Activated CD4-positive, CD25-positive, alpha-beta regulatory T cell treated with anti-CD3 and anti-CD28 coated beads, Interleukin-2, amount 50 U/mL, for 24 hours (primary cell): ENCODE data around the gene YWHAE.
A peak's percentile ranks its signal among the peaks of the same experiment; 100 is the strongest.
"Not testable (repeated sequence)": the region's sequence is repeated elsewhere in the genome, so short reads cannot be mapped to it uniquely, and the experiment has no call there.

Experiments
- ATAC-seq, 2 donors: fragments of 150-1000 bp; cut with Tn5 transposase; one replicate each; pipeline ENCODE4 v1.10.0; 2021; ENCODE audit warnings: mild to moderate bottlenecking in 1 of 2, moderate library complexity in 1 of 2

YWHAE gene

DNA sequence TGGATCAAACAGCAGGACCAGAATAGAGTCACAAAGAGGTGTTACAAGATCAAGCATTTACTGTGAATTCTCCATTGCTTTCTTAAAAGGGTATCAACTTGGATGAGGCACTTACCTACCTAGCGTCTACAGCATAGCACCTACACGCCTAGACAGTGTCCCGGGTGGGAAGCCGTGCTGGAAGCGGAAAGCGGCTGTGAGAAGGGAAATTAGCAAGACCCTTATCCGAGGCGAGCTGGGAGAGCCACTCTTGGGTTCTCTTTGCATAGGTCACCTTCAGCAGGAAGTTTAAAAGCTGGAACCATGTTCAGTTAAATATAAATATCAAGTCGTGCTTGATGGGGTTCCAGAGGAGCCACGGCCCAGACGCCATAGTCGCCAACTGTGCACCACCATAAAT is 74.3 kb downstream of the YWHAE start:
- no peak for ATAC-seq

- no peak for ATAC-seq
Observed at GRCh38 chr17:1324201-1324771, 75.7 kb downstream of the YWHAE start.

- ATAC-seq = no peak
Observed at GRCh38 chr17:1323336-1323735, 76.7 kb downstream of the YWHAE start.

GRCh38 chr17:1322480-1322879 is 77.5 kb downstream of the YWHAE start:
- ATAC-seq = no peak

- no peak for ATAC-seq
Observed at GRCh38 chr17:1322014-1322428, 78.0 kb downstream of the YWHAE start.

DNA sequence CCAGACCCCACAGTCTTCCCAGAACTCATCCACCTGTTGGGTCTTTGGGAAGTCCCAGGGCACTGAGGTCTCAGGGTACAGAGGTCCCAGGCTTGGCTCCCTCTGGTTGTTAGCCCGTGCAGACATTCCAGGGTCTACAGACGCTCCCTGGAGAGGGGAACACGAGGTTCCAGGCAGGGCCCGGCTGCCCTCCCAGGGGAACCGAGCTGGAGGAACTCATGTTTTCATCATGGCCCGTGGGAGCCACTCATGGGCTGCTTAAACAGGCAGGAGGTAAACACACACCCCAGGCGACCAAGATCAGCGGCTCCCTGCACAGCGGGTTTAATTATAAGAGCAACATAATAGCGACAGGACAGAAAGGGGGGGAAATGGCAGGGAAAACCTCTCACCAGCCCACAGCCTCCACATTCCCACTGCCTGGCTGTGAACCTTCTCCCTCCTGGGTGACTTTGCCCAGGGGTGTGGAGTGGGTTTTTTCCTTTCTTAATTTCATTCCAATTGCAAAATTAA is 84.1 kb downstream of the YWHAE start:
- ATAC-seq = no peak

DNA sequence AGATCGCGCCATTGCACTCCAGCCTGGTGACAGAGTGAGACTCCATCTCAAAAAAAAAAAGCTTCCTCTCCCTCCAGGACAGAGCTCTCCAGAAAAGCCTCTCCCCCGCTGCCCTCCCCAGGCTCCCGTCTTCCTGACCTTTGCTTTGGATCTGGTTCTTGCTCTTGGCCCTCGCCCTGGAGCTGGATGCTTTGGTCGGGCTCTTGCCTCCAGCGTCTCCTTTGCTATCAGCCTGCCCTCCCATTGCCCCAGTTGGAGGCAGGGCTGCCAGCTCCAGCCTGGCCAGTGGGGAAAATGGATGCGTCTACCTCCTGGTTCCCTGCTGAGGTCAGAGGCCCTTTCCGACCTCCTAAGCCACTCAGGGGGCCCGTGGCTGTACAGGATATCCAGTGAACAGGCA is 84.6 kb downstream of the YWHAE start:
- no peak for ATAC-seq

- no peak for ATAC-seq
Observed at GRCh38 chr17:1313270-1314005, 86.6 kb downstream of the YWHAE start.

DNA sequence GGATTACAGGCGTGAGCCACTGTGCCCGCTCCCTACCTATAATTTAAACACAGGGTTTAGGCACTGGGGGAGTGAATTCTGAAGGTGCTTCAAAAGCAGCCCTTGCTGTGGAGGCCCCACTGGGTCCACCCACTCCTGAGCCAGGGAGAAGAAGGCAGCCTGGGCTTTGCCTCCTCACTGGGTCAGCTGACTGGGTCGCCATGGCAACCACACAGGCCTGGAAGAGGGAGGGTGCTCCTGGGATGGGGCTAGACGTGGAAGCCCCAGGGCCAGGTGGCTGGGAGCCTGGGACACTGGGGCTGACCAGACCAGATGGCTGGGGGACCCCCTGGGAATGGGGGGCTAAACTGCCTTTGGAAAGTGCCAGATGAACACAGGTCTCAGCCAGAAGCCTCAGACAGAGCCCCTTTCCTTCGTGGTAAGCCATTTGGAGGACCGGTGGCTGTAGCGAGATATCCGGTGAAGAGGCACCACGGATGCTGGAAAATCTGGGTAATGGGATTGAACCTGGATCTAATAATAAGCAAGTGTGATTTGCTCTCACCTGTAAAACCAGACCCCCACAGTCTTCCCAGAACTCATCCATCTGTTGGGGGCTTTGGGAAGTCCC is 87.7 kb downstream of the YWHAE start:
- ATAC-seq = no peak

DNA sequence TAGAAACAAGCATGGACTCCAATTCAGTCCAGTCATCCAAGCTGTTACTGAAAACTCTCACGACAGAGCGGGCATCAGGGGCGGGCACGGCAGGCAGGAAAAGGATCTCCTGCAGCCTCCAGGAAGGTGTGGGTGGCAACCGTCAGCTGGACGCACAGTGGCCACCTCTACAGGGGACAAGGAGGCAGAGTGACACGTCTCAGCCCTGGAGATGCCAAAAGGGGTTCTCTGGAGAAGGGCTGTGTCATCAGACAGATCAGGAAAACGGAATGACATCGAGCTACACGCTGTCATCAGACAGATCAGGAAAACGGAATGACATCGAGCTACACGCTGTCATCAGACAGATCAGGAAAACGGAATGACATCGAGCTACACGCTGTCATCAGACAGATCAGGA is 92.2 kb downstream of the YWHAE start:
- not testable (repeated sequence) for ATAC-seq

DNA sequence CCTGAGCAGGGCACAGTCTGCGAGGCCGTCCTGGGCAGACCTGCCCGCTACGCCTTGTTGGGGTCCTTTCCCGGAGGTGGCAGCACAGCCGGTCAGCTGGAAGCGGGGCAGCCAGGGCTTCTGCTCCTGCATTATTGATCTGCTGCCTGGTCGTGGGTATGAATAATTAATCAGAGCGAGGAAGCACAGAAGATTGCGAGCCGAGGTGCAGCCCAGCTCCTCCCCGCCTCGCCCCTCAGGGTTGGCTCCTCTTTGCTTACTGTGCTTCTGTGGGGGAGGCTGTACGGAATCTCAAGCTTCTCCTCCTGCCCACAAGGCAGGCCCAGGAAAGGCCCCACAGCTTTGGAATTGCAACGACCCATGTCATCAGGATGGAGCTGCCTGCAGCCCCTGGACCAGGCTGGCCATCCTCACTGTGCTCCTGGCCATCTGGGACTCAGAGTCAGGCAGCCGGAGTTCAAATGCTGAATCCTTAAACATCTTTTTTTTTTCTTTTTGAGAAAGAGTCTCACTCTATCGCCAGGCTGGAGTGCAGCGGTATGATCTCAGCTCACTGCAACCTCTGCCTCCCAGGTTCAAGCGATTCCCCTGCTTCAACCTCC is 95.0 kb downstream of the YWHAE start:
- no peak for ATAC-seq

DNA sequence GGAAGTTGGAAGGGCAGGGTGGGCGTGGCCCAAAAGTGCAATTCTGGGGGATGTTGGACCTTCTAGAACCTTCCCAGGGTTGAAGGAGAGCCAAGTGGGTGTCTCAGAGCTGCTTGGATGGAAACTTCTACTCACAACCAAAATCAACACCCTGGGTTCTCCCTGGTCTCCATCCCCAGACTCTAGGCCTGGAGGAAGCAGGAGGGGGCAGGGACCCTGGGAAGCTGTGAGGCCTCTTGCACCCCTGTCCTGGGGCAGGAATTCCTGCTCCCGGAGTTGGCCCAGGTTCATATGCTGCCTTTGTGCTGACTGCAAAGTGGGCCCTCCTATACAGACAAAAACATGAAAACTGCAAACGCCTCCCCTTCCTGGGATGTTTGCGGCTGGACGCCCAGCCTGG is 95.5 kb downstream of the YWHAE start:
- ATAC-seq = no peak

GRCh38 chr17:1302761-1303160 is 97.3 kb downstream of the YWHAE start:
- ATAC-seq = no peak

DNA sequence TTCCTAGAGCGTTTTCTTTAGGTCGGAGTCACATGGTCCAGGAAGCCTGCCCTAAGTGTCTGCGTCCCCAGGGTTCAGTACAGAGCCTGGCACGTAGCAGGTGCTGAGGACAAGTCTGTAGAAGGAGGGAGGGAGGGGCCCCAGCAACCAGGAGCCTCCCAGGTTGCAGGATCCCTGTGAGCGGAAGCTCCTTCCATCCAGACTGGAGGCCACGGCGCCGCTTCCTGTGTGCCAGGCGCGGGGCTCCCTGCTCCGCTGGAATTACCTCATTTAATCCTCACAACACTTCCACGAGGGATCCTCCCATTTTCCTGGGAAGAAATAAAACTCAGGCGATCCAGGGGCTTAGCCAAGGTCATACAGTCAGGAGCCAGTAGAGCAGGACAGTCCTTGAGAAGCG is 98.5 kb downstream of the YWHAE start:
- no peak for ATAC-seq

GRCh38 chr17:1300371-1300905 is 99.6 kb downstream of the YWHAE start:
- no peak for ATAC-seq

DNA sequence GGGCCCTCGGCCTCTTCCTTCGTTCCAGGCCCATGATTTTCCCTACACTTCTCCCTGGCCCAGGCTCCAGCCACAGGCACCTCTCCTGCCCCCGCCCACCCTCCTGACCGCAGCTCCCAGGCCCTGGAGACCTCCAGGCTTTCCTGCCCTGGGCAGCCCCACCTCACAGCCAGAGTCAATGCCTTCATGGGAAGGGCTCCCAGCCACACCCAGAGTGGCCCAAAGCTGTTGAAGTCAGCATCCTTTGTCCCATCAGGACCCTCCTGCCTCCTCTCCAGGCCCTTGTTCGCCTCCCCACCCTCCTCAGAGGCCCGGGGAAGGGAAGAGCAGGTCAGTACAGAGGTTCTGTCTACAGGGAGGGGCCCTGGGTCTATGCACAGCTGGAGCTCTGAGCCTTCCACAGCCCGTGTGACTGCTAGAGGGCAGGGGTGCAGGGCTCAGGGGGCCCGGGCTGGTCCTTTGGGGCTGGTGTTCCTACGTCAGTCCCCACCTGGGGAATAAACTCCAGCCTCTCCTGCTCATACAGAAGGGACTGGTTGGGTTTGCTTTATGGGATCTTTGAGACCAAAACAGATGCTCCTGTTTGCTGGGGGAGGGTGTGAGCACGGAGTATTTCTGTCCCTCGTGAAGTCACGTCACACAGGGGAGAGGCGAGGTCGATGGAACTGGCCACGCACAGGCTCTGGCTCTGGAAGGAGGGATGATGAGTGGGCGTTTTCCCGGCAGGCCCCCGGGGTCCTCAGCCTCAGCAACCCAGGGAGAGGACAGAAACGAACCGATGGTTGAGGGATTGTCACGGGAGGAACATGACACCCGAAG is 100.3 kb downstream of the YWHAE start:
- no peak for ATAC-seq

GRCh38 chr17:1298606-1299005 is 101.4 kb downstream of the YWHAE start:
- peak; percentile 56 to 61 for ATAC-seq
